Measurements from ENCODE around the gene CFAP74. TPM values are rescaled to one million over a fixed set of nuclear protein-coding genes. Genes with fewer than 3 reads are reported as not detected.

Gene CFAP74
- polyA plus RNA-seq, 2 of the 4 experiments (the other 2 are of a cell fraction) = 0.03 to 0.04 TPM

DNA sequence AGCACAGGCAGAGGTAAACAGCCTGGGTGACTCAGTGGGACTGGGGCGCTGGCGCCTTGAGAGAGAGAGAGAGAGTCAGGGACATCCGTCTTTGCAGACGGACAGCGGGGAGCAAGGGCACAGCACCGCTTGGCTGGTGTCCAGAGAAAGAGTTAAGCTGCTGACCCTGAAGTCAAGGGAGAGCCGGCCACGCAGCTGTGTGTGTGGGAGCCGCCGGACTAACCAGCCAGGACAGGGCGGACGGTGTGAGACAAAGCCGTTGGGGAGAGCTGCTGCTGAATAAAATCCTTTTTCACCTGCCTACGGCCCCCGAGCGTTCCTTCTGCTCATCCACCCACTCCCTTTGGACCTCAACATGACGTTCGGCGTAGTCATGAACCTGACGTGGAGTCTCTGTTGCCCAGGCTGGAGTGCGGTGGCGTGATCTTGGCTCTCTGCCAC lies 14.5 kb downstream of the CFAP74 start:
- ChIA-PET CTCF (interaction anchor here (1.3 kb wide), 1 partner anchor 29 kb away, joined by 3 read pairs; no protein-coding TSS in a partner anchor), POLR2A (interaction anchor here (0.7 kb wide), 1 partner anchor 34 kb away, joined by 4 read pairs; no protein-coding TSS in a partner anchor)
- H3K4me1 ChIP-seq = no peaks in the 10 kb centered on the region
- no peak overlapping the region for H3K4me2 ChIP-seq
- ATAC-seq = no peak
- no peak for DNase-seq (ENCODE audit: low read depth in 1 of 2, low spot score in 1 of 2)
- H3K9me3 ChIP-seq = no peaks in the 10 kb centered on the region
- no peak for FAIRE-seq
- no peak overlapping the region for H3K27ac ChIP-seq
- no peak overlapping the region for H3K4me3 ChIP-seq
- 75% methylated on average over 22 of the region's 22 CpGs for WGBS (ENCODE audit: missing lambda C conversion rate)
- TF ChIP-seq, protein P1, sequence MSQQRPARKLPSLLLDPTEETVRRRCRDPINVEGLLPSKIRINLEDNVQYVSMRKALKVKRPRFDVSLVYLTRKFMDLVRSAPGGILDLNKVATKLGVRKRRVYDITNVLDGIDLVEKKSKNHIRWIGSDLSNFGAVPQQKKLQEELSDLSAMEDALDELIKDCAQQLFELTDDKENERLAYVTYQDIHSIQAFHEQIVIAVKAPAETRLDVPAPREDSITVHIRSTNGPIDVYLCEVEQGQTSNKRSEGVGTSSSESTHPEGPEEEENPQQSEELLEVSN (IDR thresholded peaks at IDR 0.05; ENCODE audit: borderline replicate concordance, low read depth) = no peak
- no peak for TF ChIP-seq ZC3H11A (IDR thresholded peaks at IDR 0.05)
- TF ChIP-seq HOXB5 (CRISPR knock-in tag; IDR thresholded peaks at IDR 0.05) = no peak
- no peak for TF ChIP-seq RCOR1 (IDR thresholded peaks at IDR 0.05; ENCODE audit: low read depth, low read length)
- no peak for TF ChIP-seq SMC3 (IDR thresholded peaks at IDR 0.05)
- no peak for TF ChIP-seq RARB (CRISPR knock-in tag; IDR thresholded peaks at IDR 0.05)
- no peak for TF ChIP-seq NPAS2 (CRISPR knock-in tag; IDR thresholded peaks at IDR 0.05; ENCODE audit: borderline replicate concordance)
- TF ChIP-seq MAFK (IDR thresholded peaks at IDR 0.05; ENCODE audit: partially characterized antibody) = no peak
- TF ChIP-seq CHD2 (IDR thresholded peaks at IDR 0.05; ENCODE audit: low read length, partially characterized antibody) = no peak
- TF ChIP-seq, protein P2, sequence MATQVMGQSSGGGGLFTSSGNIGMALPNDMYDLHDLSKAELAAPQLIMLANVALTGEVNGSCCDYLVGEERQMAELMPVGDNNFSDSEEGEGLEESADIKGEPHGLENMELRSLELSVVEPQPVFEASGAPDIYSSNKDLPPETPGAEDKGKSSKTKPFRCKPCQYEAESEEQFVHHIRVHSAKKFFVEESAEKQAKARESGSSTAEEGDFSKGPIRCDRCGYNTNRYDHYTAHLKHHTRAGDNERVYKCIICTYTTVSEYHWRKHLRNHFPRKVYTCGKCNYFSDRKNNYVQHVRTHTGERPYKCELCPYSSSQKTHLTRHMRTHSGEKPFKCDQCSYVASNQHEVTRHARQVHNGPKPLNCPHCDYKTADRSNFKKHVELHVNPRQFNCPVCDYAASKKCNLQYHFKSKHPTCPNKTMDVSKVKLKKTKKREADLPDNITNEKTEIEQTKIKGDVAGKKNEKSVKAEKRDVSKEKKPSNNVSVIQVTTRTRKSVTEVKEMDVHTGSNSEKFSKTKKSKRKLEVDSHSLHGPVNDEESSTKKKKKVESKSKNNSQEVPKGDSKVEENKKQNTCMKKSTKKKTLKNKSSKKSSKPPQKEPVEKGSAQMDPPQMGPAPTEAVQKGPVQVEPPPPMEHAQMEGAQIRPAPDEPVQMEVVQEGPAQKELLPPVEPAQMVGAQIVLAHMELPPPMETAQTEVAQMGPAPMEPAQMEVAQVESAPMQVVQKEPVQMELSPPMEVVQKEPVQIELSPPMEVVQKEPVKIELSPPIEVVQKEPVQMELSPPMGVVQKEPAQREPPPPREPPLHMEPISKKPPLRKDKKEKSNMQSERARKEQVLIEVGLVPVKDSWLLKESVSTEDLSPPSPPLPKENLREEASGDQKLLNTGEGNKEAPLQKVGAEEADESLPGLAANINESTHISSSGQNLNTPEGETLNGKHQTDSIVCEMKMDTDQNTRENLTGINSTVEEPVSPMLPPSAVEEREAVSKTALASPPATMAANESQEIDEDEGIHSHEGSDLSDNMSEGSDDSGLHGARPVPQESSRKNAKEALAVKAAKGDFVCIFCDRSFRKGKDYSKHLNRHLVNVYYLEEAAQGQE (IDR thresholded peaks at IDR 0.05) = no peak
- TF ChIP-seq FOSB (CRISPR knock-in tag; IDR thresholded peaks at IDR 0.05) = no peak
- TF ChIP-seq, protein P3, sequence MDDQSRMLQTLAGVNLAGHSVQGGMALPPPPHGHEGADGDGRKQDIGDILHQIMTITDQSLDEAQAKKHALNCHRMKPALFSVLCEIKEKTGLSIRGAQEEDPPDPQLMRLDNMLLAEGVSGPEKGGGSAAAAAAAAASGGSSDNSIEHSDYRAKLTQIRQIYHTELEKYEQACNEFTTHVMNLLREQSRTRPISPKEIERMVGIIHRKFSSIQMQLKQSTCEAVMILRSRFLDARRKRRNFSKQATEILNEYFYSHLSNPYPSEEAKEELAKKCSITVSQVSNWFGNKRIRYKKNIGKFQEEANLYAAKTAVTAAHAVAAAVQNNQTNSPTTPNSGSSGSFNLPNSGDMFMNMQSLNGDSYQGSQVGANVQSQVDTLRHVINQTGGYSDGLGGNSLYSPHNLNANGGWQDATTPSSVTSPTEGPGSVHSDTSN (IDR thresholded peaks at IDR 0.05) = no peak
- TF ChIP-seq ATOH8 (CRISPR knock-in tag; IDR thresholded peaks at IDR 0.05; ENCODE audit: low read depth) = no peak
- TF ChIP-seq HMGXB4 (CRISPR knock-in tag; IDR thresholded peaks at IDR 0.05; ENCODE audit: borderline replicate concordance) = no peak

GRCh38 chr1:1988061-1988945 lies 15.3 kb downstream of the CFAP74 start:
- CTCF ChIA-PET = interaction anchor here (1.3 kb wide), 1 partner anchor 28 kb away, joined by 3 read pairs; no protein-coding TSS in a partner anchor
- DNase-seq (ENCODE audit: low read depth in 1 of 2, low spot score in 1 of 2) (no peak), ATAC-seq (no peak), FAIRE-seq (no peak)
- TF ChIP-seq RARB (CRISPR knock-in tag; IDR thresholded peaks at IDR 0.05) (no peak), MYC (IDR thresholded peaks at IDR 0.05; ENCODE audit: borderline replicate concordance, low read length) (no peak), KDM1A (IDR thresholded peaks at IDR 0.05; ENCODE audit: low read depth) (no peak), CBX2 (IDR thresholded peaks at IDR 0.05; ENCODE audit: borderline replicate concordance, low read depth) (no peak), CBX8 (IDR thresholded peaks at IDR 0.05) (no peak), ZFP36 (IDR thresholded peaks at IDR 0.05; ENCODE audit: borderline replicate concordance, partially characterized antibody) (no peak), EP300 (IDR thresholded peaks at IDR 0.05) (no peak), SREBF2 (IDR thresholded peaks at IDR 0.05) (no peak), MAFK (IDR thresholded peaks at IDR 0.05; ENCODE audit: partially characterized antibody) (no peak), EHMT2 (IDR thresholded peaks at IDR 0.05; ENCODE audit: low read depth) (no peak), HMGXB4 (CRISPR knock-in tag; IDR thresholded peaks at IDR 0.05; ENCODE audit: borderline replicate concordance) (no peak)
- TF ChIP-seq, protein P1 (IDR thresholded peaks at IDR 0.05; ENCODE audit: borderline replicate concordance, low read depth) = no peak
- TF ChIP-seq, protein P4, sequence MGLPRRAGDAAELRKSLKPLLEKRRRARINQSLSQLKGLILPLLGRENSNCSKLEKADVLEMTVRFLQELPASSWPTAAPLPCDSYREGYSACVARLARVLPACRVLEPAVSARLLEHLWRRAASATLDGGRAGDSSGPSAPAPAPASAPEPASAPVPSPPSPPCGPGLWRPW (IDR thresholded peaks at IDR 0.05) = no peak
- Histone ChIP-seq H3K4me2 (no peak overlapping the region), H3K9me3 (no peaks in the 10 kb centered on the region), H3K4me3 (no peak overlapping the region), H3K4me1 (no peaks in the 10 kb centered on the region), H3K27ac (no peak overlapping the region)
- 57% methylated on average over 21 of the region's 29 CpGs for WGBS (ENCODE audit: missing lambda C conversion rate)
- POLR2A ChIA-PET = interaction anchor here (0.7 kb wide), 1 partner anchor 33 kb away, joined by 4 read pairs; no protein-coding TSS in a partner anchor
